K562 (cell line): ENCODE data around the gene ZNF865. TPM values are rescaled to one million over a fixed set of nuclear protein-coding genes. Genes with fewer than 3 reads are reported as not detected.

Experiments
- ATAC-seq: fragments of 200-7000 bp; cut with Tn5 transposase; 3 replicates; pipeline ENCODE4 v1.9.1; 2020; ENCODE audit warnings: moderate library complexity
- BruUV-seq: library from RNA; stranded (reverse); fragments of 400-500 nt; replicated peaks from 2 replicates; lab custom pipeline; 2021; lab: Mats Ljungman, UMichigan
- CTCF ChIA-PET: fragments of 300-600 bp; formaldehyde crosslinking; extraction: SDS; loops from one replicate; lab custom pipeline; 2021; ENCODE audit warnings: low intra/inter-chr PET ratio; lab: Yijun Ruan, JAX
- POLR2A ChIA-PET: fragments of 300-600, 350-650 bp; sonication (Branson Sonifier 250); formaldehyde crosslinking; extraction: SDS; loops from one replicate; lab custom pipeline; 2021; ENCODE audit warnings: antibody characterized with exemption, inconsistent platforms; lab: Yijun Ruan, JAX
- DNase-seq, 4 experiments: peaks; one replicate each; pipeline versions ENCODE4 v3.0.0 to v3.0.0-alpha.2; 2011 to 2018; ENCODE audit warnings: low spot score in 3 of 4, mixed read lengths in 3 of 4; ENCODE audit errors: extremely low read depth in 1 of 4
- FAIRE-seq: peaks from 2 replicates; lab custom pipeline; 2011; peaks lifted over from hg19 to GRCh38; lab: Jason Lieb, UNC
- H2AFZ ChIP-seq: 2 replicates; pipeline ENCODE4 v1.6.0; 2011; ENCODE audit warnings: low read depth, low read length, control low read depth, inconsistent platforms
- H3K27ac ChIP-seq: fragments of 200-600 bp; 3 replicates; pipeline ENCODE4 v1.8.0; 2011; ENCODE audit warnings: low read depth, mild to moderate bottlenecking, control low read depth, inconsistent platforms, low read length, moderate library complexity, mixed read lengths; ENCODE audit errors: extremely low read depth
- H3K27me3 ChIP-seq, 2 experiments: fragments of 300-600 bp in 1 of 2; 2 replicates in 1 of 2; 3 replicates in 1 of 2; pipeline versions ENCODE4 v1.6.0 to v1.8.0; 2011; ENCODE audit warnings: inconsistent platforms in 2 of 2, low read length in 2 of 2, mild to moderate bottlenecking in 1 of 2, mixed read lengths in 1 of 2, moderate library complexity in 1 of 2; ENCODE audit not compliant: control insufficient read depth in 2 of 2, insufficient read depth in 2 of 2
- H3K36me3 ChIP-seq: fragments of 300-600 bp; 3 replicates; pipeline ENCODE4 v1.8.0; 2011; ENCODE audit warnings: mild to moderate bottlenecking, low read length, inconsistent platforms; ENCODE audit not compliant: control insufficient read depth, insufficient read depth
- H3K4me1 ChIP-seq, 2 experiments: fragments of 200-600 bp in 1 of 2; replicated peaks in 1 of 2; 2 replicates in 1 of 2; 3 replicates in 1 of 2; pipeline versions ENCODE4 v1.5.1 to v1.8.0; 2011; ENCODE audit warnings: inconsistent platforms in 2 of 2, low read length in 2 of 2, mild to moderate bottlenecking in 1 of 2, mixed read lengths in 1 of 2, moderate library complexity in 1 of 2; ENCODE audit not compliant: control insufficient read depth in 2 of 2, insufficient read depth in 2 of 2
- H3K4me2 ChIP-seq: 2 replicates; pipeline ENCODE4 v1.6.1; 2011; ENCODE audit warnings: low read length, control low read depth, inconsistent platforms, mixed read lengths; ENCODE audit not compliant: insufficient read depth
- H3K4me3 ChIP-seq: fragments of 200-600 bp; sonication (generic), shearing (Covaris generic); 2 replicates; pipeline ENCODE4 v1.5.1; 2016; ENCODE audit warnings: control low read depth, inconsistent platforms
- H3K79me2 ChIP-seq: fragments of 200-600 bp; 3 replicates; pipeline ENCODE4 v1.8.0; 2011; ENCODE audit warnings: low read length, inconsistent platforms; ENCODE audit not compliant: control insufficient read depth, insufficient read depth
- H3K9ac ChIP-seq, 2 experiments: 2 replicates each; pipeline versions ENCODE4 v1.6.0 to v1.6.1; 2011; ENCODE audit warnings: low read depth in 2 of 2, low read length in 2 of 2, control low read depth in 1 of 2, inconsistent platforms in 1 of 2, mild to moderate bottlenecking in 1 of 2, mixed read lengths in 1 of 2; ENCODE audit not compliant: insufficient read depth in 1 of 2
- H3K9me1 ChIP-seq: one replicate; pipeline ENCODE4 v1.6.0; 2011; ENCODE audit warnings: inconsistent platforms, mild to moderate bottlenecking, low read length, moderate library complexity; ENCODE audit not compliant: control insufficient read depth, insufficient read depth
- H3K9me3 ChIP-seq: replicated peaks from 2 replicates; pipeline ENCODE4 v1.5.1; 2011; ENCODE audit warnings: low read depth, low read length, inconsistent platforms; ENCODE audit not compliant: control insufficient read depth, insufficient read depth
- H4K20me1 ChIP-seq: replicated peaks from 2 replicates; pipeline ENCODE4 v1.6.1; 2011; ENCODE audit warnings: low read length, inconsistent platforms, mixed read lengths; ENCODE audit not compliant: control insufficient read depth, insufficient read depth
- HIVEP1 ChIP-seq: fragments of 250-450 bp; sonication (Bioruptor Pico); IDR thresholded peaks from 2 replicates; pipeline ENCODE4 v1.4.0; 2020; ENCODE audit warnings: mild to moderate bottlenecking
- NCOA2 ChIP-seq, 2 experiments: fragments of 450-650 bp; IDR thresholded peaks; 2 replicates each; pipeline ENCODE4 v1.6.1; 2018; ENCODE audit warnings: mild to moderate bottlenecking in 2 of 2, moderate library complexity in 1 of 2; ENCODE audit not compliant: partially characterized antibody in 2 of 2
- NELFE ChIP-seq: IDR thresholded peaks from 2 replicates; pipeline ENCODE4 v1.6.1; 2011; ENCODE audit warnings: mild to moderate bottlenecking; ENCODE audit not compliant: insufficient read depth, insufficient read length
- NFIX ChIP-seq: fragments of 250-450 bp; sonication (Bioruptor Pico); IDR thresholded peaks from 2 replicates; pipeline ENCODE4 v1.4.0; 2020; ENCODE audit warnings: low read depth, mild to moderate bottlenecking, moderate library complexity
- NONO ChIP-seq, 2 experiments: fragments of 200-400 bp in 1 of 2; fragments of 450-650 bp in 1 of 2; formaldehyde crosslinking in 1 of 2; IDR thresholded peaks; 2 replicates each; pipeline ENCODE4 v1.6.1; 2017; ENCODE audit warnings: low read depth in 2 of 2, mild to moderate bottlenecking in 2 of 2, moderate library complexity in 2 of 2, low read length in 1 of 2
- NR4A1 ChIP-seq, 2 experiments: fragments of 250-450 bp in 1 of 2; fragments of 450-650 bp in 1 of 2; sonication (Bioruptor Pico) in 1 of 2; IDR thresholded peaks; 2 replicates each; pipeline versions ENCODE4 v1.4.0 to v1.6.1; 2016 to 2020; ENCODE audit warnings: mild to moderate bottlenecking in 2 of 2, missing compliant biosample characterization in 1 of 2, missing genetic modification characterization in 1 of 2, moderate library complexity in 1 of 2
- PHF20 ChIP-seq: fragments of 450-650 bp; IDR thresholded peaks from 2 replicates; pipeline ENCODE4 v1.6.1; 2018; ENCODE audit not compliant: partially characterized antibody
- PKNOX1 ChIP-seq: fragments of 450-650 bp; IDR thresholded peaks from 2 replicates; pipeline ENCODE4 v1.6.1; 2016
- PTBP1 ChIP-seq: fragments of 200-400 bp; formaldehyde crosslinking; IDR thresholded peaks from 2 replicates; pipeline ENCODE4 v1.6.1; 2017; ENCODE audit warnings: low read depth, low read length
- PTTG1 ChIP-seq: fragments of 450-650 bp; IDR thresholded peaks from 2 replicates; pipeline ENCODE4 v1.6.1; 2016; ENCODE audit warnings: low read depth, mild to moderate bottlenecking, missing genetic modification characterization, missing compliant biosample characterization
- PURB ChIP-seq: sonication (generic); formaldehyde crosslinking; IDR thresholded peaks from 2 replicates; pipeline ENCODE4 v1.9.0; 2021; ENCODE audit warnings: low read depth, mild to moderate bottlenecking, missing genetic modification reagents
- RNF2 ChIP-seq: sonication (generic); IDR thresholded peaks from 2 replicates; pipeline ENCODE4 v1.6.1; 2016
- SNAPC5 ChIP-seq: fragments of 250-450 bp; sonication (Bioruptor Pico); IDR thresholded peaks from 2 replicates; pipeline ENCODE4 v1.8.0; 2021; ENCODE audit warnings: moderate library complexity, mild to moderate bottlenecking, inconsistent platforms
- ZBTB43 ChIP-seq: sonication (generic); formaldehyde crosslinking; IDR thresholded peaks from 2 replicates; pipeline ENCODE4 v1.8.0; 2023; ENCODE audit warnings: mild to moderate bottlenecking, missing genetic modification reagents
- ZNF165 ChIP-seq: fragments of 250-450 bp; sonication (Bioruptor Pico); IDR thresholded peaks from 2 replicates; pipeline ENCODE4 v1.4.0; 2020; ENCODE audit warnings: borderline replicate concordance
- ZSCAN29 ChIP-seq: fragments of 450-650 bp; IDR thresholded peaks from 2 replicates; pipeline ENCODE4 v1.6.1; 2017
- WGBS: fragments of 100-300 bp; shearing (Covaris generic); methylation state at CpG from one replicate; pipeline ENCODE4 v1.1.6; 2016; ENCODE audit warnings: low coverage, mixed read lengths; ENCODE audit not compliant: insufficient coverage; ENCODE audit errors: missing lambda C conversion rate; 5-methylcytosine and 5-hydroxymethylcytosine counted together
- in situ Hi-C: fragments of 300-500 bp; cut with MboI; formaldehyde crosslinking; loops from 4 replicates; pipeline ENCODE4 v1.15.0; 2018; ENCODE audit warnings: inconsistent platforms, mixed read lengths
- intact Hi-C: fragments of 100-400 bp; cut with micrococcal nuclease; formaldehyde crosslinking; loops from 2 replicates; pipeline ENCODE4 v1.14.2; 2022
- polyA plus RNA-seq, 8 experiments: library from polyadenylated mRNA; depleted of rRNA in 4 of 8; stranded (reverse) in 5 of 8; unstranded in 3 of 8; fragments of >200 nt; fragmentation: Nextera tagmentation in 2 of 8; fragmentation: Illumina TruSeq in 1 of 8; extraction: Ambion mirVana in 2 of 8; extraction: Trizol in 1 of 8; gene quantifications; 2 replicates each; pipeline versions ENCODE4 v1.2.1 to v1.2.3, GENCODE V29; 2011 to 2014; ENCODE audit warnings: inconsistent platforms in 1 of 8, missing spikeins in 1 of 8
- total RNA-seq, 7 experiments: library from RNA; depleted of rRNA in 6 of 7; stranded (reverse); fragments of >200 nt in 6 of 7; fragmentation: Illumina TruSeq in 2 of 7; extraction: Trizol in 2 of 7; gene quantifications; 2 replicates each; pipeline versions ENCODE4 v1.2.1 to v1.2.3, GENCODE V29; 2011 to 2021; ENCODE audit warnings: low replicate concordance in 1 of 7
- TF ChIP-seq, protein P1 (sequence below): fragments of 150-350 bp; conservative IDR thresholded peaks from 2 replicates; pipeline ENCODE4 v1.6.1; 2014; ENCODE audit warnings: low read length

ZNF865 gene
- total and polyA plus RNA-seq, 9 of the 15 experiments (the other 6 are each of a cell fraction or from before 2014, with no cell fraction given): 0.40 to 18.8 (median 1.6) TPM; not detected in 2

- TF ChIP-seq ZBTB43 (CRISPR knock-in tag) (no peak), PURB (no peak)
- TF ChIP-seq, protein P1, sequence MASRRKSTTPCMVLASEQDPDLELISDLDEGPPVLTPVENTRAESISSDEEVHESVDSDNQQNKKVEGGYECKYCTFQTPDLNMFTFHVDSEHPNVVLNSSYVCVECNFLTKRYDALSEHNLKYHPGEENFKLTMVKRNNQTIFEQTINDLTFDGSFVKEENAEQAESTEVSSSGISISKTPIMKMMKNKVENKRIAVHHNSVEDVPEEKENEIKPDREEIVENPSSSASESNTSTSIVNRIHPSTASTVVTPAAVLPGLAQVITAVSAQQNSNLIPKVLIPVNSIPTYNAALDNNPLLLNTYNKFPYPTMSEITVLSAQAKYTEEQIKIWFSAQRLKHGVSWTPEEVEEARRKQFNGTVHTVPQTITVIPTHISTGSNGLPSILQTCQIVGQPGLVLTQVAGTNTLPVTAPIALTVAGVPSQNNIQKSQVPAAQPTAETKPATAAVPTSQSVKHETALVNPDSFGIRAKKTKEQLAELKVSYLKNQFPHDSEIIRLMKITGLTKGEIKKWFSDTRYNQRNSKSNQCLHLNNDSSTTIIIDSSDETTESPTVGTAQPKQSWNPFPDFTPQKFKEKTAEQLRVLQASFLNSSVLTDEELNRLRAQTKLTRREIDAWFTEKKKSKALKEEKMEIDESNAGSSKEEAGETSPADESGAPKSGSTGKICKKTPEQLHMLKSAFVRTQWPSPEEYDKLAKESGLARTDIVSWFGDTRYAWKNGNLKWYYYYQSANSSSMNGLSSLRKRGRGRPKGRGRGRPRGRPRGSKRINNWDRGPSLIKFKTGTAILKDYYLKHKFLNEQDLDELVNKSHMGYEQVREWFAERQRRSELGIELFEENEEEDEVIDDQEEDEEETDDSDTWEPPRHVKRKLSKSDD: no peak
Measured at GRCh38 chr19:55606817-55607216, 1.4 kb downstream of the ZNF865 start (continued).

DNA sequence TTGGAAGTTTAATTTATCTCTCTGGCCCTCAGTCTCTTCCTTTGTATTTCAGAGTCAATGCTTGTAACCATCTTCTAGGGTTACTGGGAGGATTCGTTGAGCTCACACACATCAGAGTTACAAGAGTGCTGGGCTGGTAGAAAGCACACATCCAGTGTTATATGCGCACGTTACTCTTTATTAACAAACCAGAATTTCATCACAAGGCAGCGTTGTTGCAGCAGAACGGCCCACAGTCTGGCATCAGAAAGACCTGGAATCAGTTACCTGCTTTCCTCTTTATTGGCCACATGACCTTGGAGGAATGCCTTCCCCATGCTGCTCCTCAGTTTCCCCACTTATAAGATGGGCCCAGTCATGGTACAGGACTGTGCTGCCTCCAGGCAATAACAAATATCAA, 3.9 kb downstream of the ZNF865 start:
- no peak overlapping the region for H3K27ac ChIP-seq
- no peak for ATAC-seq
- peaks cover 16% of the 10 kb centered on the region; the same call in 2 of the 3 replicates for H3K36me3 ChIP-seq
- H3K9me1 ChIP-seq: no peaks in the 10 kb centered on the region
- 81% methylated on average over 5 of the region's 5 CpGs for WGBS
- no peak for DNase-seq
- in situ Hi-C loops: no loop called here
- intact Hi-C loops: no loop called here
- POLR2A ChIA-PET: interaction anchor here (1.2 kb wide), 1 partner anchor 9 kb away, joined by 3 read pairs; no protein-coding TSS in a partner anchor
- peaks cover 8 to 14% of the 10 kb centered on the region in 2 experiments for H3K4me1 ChIP-seq
- H3K9me3 ChIP-seq: no peaks in the 10 kb centered on the region
- no peaks in the 10 kb centered on the region for H3K27me3 ChIP-seq
- no peak for FAIRE-seq
- H2AFZ ChIP-seq: no peak overlapping the region
- no peak overlapping the region for H3K4me3 ChIP-seq
- H3K4me2 ChIP-seq: no peak overlapping the region
- H3K79me2 ChIP-seq: peaks cover 22% of the 10 kb centered on the region
- CTCF ChIA-PET: no interaction called here
- no TSS peak for BruUV-seq
- H4K20me1 ChIP-seq: no peaks in the 10 kb centered on the region
- no peak overlapping the region for H3K9ac ChIP-seq
- TF ChIP-seq NR4A1 (CRISPR knock-in tag; IDR thresholded peaks at IDR 0.05) (no peak), NR4A1 (tag; IDR thresholded peaks at IDR 0.05) (no peak), PTBP1 (no peak), PTTG1 (tag) (no peak), NELFE (no peak), PKNOX1 (no peak), NCOA2 (IDR thresholded peaks at IDR 0.05; ENCODE audit: partially characterized antibody in 2 of 2) (no peak), ZNF165 (CRISPR knock-in tag) (no peak), NFIX (CRISPR knock-in tag) (no peak), RNF2 (no peak), PHF20 (no peak), ZSCAN29 (no peak), SNAPC5 (CRISPR knock-in tag) (no peak), NONO (IDR thresholded peaks at IDR 0.05; ENCODE audit: low read depth in 2 of 2, low read length in 1 of 2) (no peak), HIVEP1 (no peak)
